GM13976 (cell line): ENCODE results near the gene CRY1.
"Not testable (repeated sequence)": the region's sequence is repeated elsewhere in the genome, so short reads cannot be mapped to it uniquely, and the experiment has no call there.

Experiments used
- DNase-seq: peaks from one replicate; pipeline ENCODE4 v3.0.0; 2012; ENCODE audit warnings: low spot score
- CTCF ChIP-seq: IDR thresholded peaks from 2 replicates; pipeline ENCODE4 v1.5.1; 2012; ENCODE audit warnings: borderline replicate concordance, mild to moderate bottlenecking; ENCODE audit not compliant: insufficient read depth; ENCODE audit errors: extremely low read depth, missing control alignments, control extremely low read depth
- in situ Hi-C: fragments of 300-500 bp; cut with MboI; formaldehyde crosslinking; loops from one replicate; pipeline ENCODE4 v1.12.0; 2022; ENCODE audit warnings: low sequenced_read_pairs, mixed read lengths, inconsistent platforms; ENCODE audit not compliant: unreplicated experiment

The CRY1 gene

DNA sequence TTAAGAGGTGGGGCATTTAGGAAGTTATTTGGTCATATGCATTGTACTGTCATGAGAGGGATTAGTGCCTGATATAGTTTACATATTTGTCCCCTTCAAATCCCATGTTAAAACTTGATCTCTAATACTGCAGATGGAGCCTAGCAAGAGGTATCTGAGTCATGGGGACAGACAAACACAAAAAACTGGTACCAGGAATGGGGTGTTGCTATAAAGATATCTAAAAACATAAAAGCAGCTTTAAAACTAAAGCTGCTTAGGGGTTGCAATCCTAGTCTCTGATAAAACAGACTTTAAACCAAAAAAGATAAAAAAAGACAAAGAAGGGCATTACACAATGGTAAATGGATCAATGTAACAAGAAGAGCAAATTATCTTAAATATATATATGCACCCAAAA is 11.6 kb downstream of the CRY1 start:
- in situ Hi-C loops: no loop called here
- TF ChIP-seq CTCF: no peak

GRCh38 chr12:107080299-107080698 is 13.1 kb downstream of the CRY1 start:
- DNase-seq: no peak
- in situ Hi-C loops: no loop called here
- TF ChIP-seq CTCF: no peak

More for the DNA sequence above, 11.6 kb downstream of the CRY1 start:
- no peak for DNase-seq

GRCh38 chr12:107079172-107080011 is 14.0 kb downstream of the CRY1 start:
- TF ChIP-seq CTCF: peak; percentile 50
- peak; percentile 20 for DNase-seq
- in situ Hi-C loops: no loop called here

DNA sequence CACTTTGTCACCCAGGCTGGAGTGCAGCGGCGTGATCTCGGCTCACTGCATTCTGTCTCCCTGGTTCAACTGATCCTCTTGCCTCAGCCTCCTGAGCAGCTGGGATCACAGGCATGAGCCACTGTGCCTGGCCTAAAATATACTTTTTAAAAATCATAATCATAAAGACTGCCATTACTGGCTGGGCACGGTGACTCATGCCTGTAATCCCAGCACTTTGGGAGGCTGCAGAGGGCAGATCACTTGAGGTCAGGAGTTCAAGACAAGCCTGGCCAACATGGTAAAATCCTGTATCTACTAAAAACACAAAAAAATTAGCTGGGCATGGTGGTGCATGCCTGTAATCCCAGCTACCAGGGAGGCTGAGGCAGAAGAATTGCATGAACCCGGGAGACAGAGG is 20.1 kb downstream of the CRY1 start:
- DNase-seq, in situ Hi-C loops: not testable (repeated sequence)

DNA sequence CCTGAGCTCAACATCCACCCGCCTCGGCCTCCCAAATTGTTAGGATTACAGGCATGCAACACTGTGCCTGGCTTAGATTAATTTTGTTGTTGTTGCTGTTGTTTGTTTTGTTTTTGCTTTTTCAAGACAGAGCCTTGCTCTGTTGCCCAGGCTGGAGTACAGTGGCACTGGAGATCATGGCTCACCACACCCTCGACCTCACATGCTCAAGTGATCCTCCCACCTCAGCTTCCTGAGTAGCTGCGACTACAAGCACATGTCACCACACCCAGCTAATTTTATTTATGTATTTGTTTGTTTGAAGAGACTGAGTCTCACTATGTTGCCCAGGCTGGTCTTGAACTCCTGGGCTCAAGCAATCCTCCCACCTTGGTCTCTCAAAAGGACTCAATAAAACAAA is 26.7 kb downstream of the CRY1 start:
- in situ Hi-C loops: no loop called here
- no peak for TF ChIP-seq CTCF
- DNase-seq: no peak

- in situ Hi-C loops: no loop called here
Measured at GRCh38 chr12:107064687-107065086, 28.7 kb downstream of the CRY1 start.

GRCh38 chr12:107064243-107064642 is 29.1 kb downstream of the CRY1 start:
- DNase-seq: no peak
- in situ Hi-C loops: no loop called here
- no peak for TF ChIP-seq CTCF

More at GRCh38 chr12:107064687-107065086, 28.7 kb downstream of the CRY1 start:
- no peak for TF ChIP-seq CTCF
- no peak for DNase-seq
